Measurements from ENCODE around the gene DOK6. TPM values are rescaled to one million over a fixed set of nuclear protein-coding genes. Genes with fewer than 3 reads are reported as not detected.
A peak's percentile ranks its signal among the peaks of the same experiment; 100 is the strongest.

DOK6 gene
- total and polyA plus RNA-seq, 2 experiments from 2014 or later: 0.29 to 0.42 TPM

GRCh38 chr18:69402533-69402989 lies 1.9 kb downstream of the DOK6 start (continued):
- no peak for TF ChIP-seq ZNF462 (CRISPR knock-in tag; IDR thresholded peaks at IDR 0.05)
- TF ChIP-seq EZH2 (IDR thresholded peaks at IDR 0.05; ENCODE audit: low read depth, unreplicated experiment): peak; percentile 71
- TF ChIP-seq, protein P1, sequence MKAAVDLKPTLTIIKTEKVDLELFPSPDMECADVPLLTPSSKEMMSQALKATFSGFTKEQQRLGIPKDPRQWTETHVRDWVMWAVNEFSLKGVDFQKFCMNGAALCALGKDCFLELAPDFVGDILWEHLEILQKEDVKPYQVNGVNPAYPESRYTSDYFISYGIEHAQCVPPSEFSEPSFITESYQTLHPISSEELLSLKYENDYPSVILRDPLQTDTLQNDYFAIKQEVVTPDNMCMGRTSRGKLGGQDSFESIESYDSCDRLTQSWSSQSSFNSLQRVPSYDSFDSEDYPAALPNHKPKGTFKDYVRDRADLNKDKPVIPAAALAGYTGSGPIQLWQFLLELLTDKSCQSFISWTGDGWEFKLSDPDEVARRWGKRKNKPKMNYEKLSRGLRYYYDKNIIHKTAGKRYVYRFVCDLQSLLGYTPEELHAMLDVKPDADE (IDR thresholded peaks at IDR 0.05): no peak
- no peak for TF ChIP-seq CREB1 (CRISPR knock-in tag; IDR thresholded peaks at IDR 0.05; ENCODE audit: low read depth)
- no peak for TF ChIP-seq ZNF331 (CRISPR knock-in tag; IDR thresholded peaks at IDR 0.05; ENCODE audit: low read depth)

DNA sequence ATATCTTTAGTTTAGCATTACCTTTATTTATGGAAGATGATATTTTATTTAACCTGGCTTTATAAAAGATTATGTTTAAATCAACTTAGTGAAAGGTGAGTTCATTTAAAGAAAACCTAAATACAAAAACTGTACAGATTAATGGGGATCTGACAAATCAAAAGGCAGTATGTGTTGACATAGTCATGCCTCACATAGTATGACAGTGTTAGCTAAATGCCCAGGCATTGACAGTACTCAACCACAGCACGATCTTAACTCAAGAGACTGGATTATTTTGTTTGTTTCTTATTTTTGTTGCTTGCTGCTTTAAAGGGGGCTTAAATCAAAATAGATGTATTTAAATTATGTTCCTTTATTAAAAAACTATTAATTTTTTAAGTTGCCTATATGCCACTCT lies 7.8 kb downstream of the DOK6 start:
- Histone ChIP-seq H3K36me3 (ENCODE audit: insufficient read depth) (no peaks in the 10 kb centered on the region), H3K27ac (ENCODE audit: low read depth) (no peak overlapping the region), H3K27me3 (ENCODE audit: insufficient read depth) (peaks cover 17% of the 10 kb centered on the region), H3K4me1 (ENCODE audit: insufficient read depth) (no peaks in the 10 kb centered on the region), H3F3A (replicated peaks; ENCODE audit: low read depth) (no peaks in the 10 kb centered on the region), H3K4me3 (no peak overlapping the region), H4K20me1 (replicated peaks; ENCODE audit: insufficient read depth) (no peaks in the 10 kb centered on the region), H3K4me2 (no peak overlapping the region), H2AFZ (no peak overlapping the region), H3K9me2 (ENCODE audit: insufficient read depth) (no peaks in the 10 kb centered on the region), H3K79me2 (replicated peaks; ENCODE audit: insufficient read depth) (no peaks in the 10 kb centered on the region)
- Mint-ChIP-seq H3K4me1 (peaks cover 2% of the 10 kb centered on the region; the same call in 1 of the 3 replicates), H3K27me3 (ENCODE audit: insufficient read depth, low read depth, poor library complexity) (peaks cover 3% of the 10 kb centered on the region), H3K36me3 (ENCODE audit: low read depth) (no peaks in the 10 kb centered on the region), H3K4me3 (no peak overlapping the region), H3K9me3 (no peaks in the 10 kb centered on the region), H3K27ac (no peak overlapping the region)
- no peak for ATAC-seq
- no peak for DNase-seq (ENCODE audit: low spot score)
- TF ChIP-seq ZNF331 (CRISPR knock-in tag; IDR thresholded peaks at IDR 0.05; ENCODE audit: low read depth) (no peak), ZNF114 (CRISPR knock-in tag; IDR thresholded peaks at IDR 0.05) (no peak), STAT1 (IDR thresholded peaks at IDR 0.05; ENCODE audit: unreplicated experiment) (no peak), EZH2phosphoT487 (IDR thresholded peaks at IDR 0.05; ENCODE audit: unreplicated experiment) (no peak), CREB1 (CRISPR knock-in tag; IDR thresholded peaks at IDR 0.05; ENCODE audit: low read depth) (no peak), REST (IDR thresholded peaks at IDR 0.05; ENCODE audit: unreplicated experiment) (no peak), NANOG (IDR thresholded peaks at IDR 0.05; ENCODE audit: borderline replicate concordance) (no peak), POLR2AphosphoS5 (IDR thresholded peaks at IDR 0.05; ENCODE audit: low read depth) (no peak)
- TF ChIP-seq, protein P2, sequence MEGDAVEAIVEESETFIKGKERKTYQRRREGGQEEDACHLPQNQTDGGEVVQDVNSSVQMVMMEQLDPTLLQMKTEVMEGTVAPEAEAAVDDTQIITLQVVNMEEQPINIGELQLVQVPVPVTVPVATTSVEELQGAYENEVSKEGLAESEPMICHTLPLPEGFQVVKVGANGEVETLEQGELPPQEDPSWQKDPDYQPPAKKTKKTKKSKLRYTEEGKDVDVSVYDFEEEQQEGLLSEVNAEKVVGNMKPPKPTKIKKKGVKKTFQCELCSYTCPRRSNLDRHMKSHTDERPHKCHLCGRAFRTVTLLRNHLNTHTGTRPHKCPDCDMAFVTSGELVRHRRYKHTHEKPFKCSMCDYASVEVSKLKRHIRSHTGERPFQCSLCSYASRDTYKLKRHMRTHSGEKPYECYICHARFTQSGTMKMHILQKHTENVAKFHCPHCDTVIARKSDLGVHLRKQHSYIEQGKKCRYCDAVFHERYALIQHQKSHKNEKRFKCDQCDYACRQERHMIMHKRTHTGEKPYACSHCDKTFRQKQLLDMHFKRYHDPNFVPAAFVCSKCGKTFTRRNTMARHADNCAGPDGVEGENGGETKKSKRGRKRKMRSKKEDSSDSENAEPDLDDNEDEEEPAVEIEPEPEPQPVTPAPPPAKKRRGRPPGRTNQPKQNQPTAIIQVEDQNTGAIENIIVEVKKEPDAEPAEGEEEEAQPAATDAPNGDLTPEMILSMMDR (conservative IDR thresholded peaks at IDR 0.05; ENCODE audit: low read depth in 2 of 2): no peak
